DMS114 treated with DMSO at 0.1 percent for 48 hours (cell line): ENCODE data around the gene HARS2.
"Not testable (repeated sequence)": the region's sequence is repeated elsewhere in the genome, so short reads cannot be mapped to it uniquely, and the experiment has no call there.

Source experiments
- DNase-seq: peaks from one replicate; lab custom pipeline; 2025; ENCODE audit not compliant: unreplicated experiment; lab: John Stamatoyannopoulos, UW

HARS2 gene

DNA sequence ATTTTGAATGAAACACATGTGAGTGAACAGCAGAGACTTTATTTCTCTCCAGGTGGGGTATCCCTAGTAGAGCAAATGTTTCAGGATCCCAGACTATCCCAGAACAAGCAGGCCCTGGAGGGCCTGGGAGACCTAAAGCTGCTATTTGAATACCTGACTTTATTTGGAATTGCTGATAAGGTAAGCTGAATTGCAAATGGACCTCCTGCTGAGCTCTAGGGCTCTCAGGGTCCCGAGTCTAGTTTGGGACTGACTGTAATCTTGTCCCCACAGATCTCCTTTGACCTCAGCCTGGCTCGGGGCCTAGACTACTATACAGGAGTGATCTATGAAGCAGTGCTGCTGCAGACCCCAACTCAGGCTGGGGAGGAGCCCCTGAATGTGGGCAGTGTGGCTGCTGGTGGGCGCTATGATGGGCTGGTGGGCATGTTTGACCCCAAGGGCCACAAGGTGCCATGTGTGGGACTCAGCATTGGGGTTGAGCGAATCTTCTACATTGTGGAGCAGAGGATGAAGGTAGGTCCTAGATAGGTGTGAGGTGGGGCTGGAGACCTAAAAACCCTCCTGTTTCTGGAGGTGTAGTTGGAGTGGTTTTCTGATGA, 5.7 kb downstream of the HARS2 start:
- no peak for DNase-seq

DNA sequence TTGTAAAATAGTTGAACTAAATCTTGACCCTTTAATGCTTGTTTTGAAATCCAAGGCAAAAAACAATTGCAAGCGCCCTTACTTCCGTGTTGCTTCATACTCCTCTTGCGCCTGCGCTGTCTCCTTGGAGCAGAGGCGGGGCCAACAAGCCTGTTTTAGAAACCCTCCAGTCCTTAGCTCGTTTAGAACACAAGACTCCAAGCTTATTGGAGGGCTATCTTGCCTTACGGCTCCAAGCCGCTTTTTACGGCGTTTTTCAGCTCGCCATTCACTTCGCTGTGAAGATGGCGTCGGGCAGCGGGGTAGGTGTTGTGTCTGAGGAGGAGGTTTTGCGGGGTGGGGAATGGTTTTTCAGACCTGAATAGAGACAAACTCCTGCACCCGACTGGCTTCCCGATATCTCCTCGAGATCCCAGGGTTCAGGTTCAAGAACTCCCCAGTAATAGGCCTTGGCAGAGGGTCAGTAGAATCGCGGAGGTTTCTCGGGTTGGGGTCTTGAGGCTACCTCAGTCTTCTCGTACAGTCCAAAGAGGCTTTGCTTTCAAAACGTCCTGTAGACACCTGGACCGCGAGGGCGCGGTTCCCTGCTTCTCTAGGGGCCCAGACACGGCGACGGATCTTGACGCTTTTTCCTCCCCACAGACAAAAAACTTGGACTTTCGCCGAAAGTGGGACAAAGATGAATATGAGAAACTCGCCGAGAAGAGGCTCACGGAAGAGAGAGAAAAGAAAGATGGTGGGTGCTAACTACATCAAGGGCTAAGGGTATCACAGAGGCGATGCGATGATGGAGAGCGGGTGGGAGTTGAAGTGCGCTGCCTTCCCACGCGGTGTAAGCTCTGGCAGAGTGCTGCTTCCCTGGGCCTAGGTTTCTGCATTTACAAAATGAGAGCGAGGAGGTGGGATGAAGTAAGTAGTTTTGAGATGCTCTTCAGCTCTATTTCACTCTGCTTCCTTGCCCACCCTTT, 9.2 kb downstream of the HARS2 start, which contains the start of gene ZMAT2:
ZMAT2 (plus strand) TSS at position 271 of the 968 bp plus-strand sequence; CDS start at position 285, 14 bp downstream.
- DNase-seq, result peak; percentile 98

DNA sequence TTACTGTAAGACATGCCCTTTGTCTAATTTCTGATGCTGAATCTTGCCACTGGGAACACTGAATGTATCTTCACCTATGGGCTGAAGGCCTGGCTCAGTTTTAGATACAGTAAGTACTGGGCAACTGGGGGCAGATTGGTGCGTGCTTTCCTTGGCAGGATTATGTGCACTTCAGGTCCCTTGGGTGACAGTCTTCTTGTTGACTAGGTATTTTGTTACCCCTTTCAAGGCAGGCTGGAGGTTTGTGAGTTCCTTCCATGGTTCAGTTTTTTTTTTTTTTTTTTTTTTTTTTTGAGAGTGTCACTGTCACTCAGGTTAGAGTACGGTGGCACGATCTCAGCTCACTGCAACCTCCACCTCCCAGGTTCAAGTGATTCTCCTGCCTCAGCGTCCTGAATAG, 16.6 kb downstream of the HARS2 start:
- no peak for DNase-seq

DNA sequence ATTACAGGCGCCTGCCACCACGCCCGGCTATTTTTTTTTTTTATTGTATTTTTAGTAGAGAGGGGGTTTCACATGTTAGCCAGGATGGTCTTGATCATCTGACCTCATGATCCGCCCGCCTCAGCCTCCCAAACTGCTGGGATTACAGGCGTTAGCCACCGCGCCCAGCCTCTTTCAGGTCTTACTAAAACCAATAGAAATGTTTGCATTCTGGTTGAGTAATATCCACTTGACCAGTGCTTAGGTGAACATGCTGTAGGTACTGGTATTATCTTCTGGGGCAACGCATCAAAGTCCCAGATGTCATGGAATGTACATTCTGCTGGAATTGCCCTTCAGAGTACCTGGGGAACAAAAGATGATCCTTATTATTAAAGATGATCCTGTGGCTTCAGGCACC, 17.5 kb downstream of the HARS2 start:
- not testable (repeated sequence) for DNase-seq

DNA sequence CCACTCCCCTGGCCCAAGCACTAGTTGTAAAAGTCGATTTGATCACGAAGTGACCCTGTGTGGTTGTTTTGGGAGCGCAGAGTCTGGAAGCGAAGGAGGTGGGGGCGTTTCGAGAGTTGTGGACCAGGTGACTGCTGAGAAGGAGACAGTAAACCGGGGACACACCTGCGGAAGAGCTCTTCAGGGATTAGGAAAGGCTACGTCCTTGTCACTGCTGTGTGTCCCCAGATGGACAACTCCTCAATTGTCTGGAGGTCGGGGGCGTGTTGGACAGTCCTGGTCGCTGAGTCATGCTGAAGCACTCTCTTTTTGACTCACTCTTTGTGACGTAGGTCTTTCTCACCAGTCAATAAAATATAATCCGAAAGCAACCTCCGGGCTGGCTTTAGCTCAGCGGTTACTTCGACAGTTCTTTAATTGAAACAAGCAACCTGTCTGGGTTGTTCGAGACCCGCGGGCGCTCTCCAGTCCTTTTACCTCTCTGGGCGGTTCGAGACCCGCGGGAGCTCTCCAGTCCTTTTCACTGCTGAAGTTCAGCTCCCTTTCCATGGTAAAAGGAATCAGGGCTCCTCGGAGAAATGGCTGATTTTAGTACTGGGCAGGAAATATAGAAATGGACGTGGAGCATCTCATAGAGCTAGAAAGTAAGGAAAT, 19.8 kb downstream of the HARS2 start:
- peak; percentile 95 for DNase-seq

DNA sequence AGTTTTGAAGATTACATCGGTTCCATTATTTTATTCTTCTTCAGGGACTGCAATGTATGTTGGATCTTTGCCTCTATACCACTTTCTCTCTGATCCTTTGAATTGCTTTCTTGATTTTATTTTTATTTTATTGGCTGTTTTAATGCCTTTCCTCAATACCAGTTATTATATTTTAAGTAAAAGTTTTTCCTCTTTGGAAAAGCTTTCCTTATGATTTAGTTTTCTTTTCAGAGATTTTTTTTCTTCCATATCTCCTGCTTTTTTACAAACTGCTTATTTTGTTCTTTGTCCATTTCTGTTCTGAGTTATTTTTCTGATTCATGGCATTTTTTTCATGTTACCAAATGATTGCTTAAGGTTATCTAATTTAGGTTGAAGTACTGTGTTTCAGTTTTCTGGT, 20.5 kb downstream of the HARS2 start:
- DNase-seq, result no peak

DNA sequence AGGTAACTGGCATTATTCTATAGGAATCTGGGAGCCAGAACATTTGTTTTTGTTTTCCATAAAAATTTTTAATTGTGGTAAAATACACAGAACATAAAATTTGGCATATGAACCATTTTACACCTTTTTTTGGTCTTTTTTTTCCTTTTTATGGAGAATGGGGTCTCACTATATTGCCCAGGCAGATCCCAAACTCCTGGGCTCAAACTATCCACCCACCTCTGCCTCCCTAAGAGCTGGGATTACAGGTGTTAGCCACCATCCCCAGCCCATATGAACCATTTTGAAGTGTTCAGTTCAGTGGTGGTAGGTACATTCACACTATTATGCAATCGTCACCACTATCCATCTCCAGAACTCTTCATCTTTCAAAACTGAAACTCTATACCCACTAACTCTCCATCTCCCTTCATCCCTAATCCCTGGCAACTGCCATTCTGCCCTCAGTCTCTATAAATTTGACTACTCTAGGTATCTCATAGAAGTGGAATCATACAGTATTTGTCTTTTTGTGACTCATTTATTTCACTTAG, 22.4 kb downstream of the HARS2 start:
- no peak for DNase-seq

DNA sequence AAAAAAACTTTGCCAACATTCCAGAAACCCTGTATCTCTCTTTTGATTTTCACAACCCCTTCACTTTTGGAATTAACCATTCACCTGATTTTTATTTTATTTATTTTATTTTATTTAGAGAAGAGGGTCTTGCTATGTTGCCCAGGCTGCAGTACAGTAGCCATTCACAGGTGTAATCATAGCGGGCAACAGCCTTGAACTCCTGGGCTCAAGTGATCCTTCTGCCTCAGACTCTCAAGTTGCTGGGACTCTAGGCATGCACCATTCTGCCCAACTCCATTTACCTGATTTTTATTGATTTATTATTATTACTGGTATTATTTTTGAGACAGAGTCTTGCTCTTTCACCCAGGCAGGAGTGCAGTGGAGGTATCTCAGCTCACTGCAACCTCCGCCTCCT, 25.0 kb downstream of the HARS2 start:
- not testable (repeated sequence) for DNase-seq

DNA sequence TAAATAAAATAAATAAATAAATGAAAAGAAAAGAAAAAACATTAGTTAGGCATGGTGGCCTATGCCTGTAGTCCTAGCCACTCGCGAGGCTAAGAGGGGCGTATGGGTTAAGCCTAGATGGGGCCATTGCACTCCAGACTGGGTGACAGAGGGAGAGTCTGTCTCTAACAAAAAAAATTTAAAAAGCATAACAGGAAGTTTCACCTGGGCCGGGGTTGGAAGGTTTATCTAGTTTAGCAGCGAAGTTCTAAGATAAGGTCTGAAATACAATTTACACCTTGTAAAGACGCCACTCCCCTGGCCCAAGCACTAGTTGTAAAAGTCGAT, 27.0 kb downstream of the HARS2 start:
- DNase-seq, result no peak

DNA sequence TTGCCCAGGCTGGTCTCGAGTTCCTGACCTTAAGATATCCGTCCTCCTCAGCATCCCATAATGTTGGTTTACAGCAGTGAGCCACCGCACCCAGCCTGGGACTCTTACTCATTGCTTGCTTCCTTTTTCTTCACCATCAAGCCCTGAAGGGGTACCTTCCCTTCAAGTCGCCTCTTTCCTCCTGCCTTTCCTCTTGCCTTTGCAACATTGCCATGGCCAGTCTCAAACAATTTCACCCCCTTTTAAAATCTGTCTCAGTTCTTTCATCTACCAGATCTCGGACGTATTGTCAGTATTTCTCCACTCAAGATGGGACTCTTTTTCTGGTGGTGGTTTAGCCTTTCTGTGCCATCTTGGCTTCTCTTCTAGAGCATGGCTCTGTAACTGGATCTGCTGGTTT, 29.5 kb downstream of the HARS2 start:
- not testable (repeated sequence) for DNase-seq

DNA sequence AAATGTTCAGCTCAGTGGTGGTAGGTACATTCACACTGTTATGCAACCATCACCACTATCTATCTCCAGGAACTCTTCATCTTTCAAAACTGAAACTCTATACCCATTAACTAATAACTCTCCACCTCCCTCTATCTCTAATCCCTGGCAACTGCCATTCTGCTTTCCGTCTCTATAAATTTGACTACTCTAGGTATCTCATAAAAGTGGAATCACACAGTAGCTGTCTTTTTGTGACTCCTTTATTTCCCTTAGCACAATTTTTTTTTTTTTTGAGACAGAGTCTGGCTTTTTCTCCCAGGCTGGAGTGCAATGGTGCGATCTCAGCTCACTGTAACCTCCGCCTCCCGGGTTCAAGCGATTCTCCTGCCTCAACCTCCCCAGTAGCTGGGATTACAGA, 30.1 kb downstream of the HARS2 start:
- DNase-seq, result not testable (repeated sequence)

DNA sequence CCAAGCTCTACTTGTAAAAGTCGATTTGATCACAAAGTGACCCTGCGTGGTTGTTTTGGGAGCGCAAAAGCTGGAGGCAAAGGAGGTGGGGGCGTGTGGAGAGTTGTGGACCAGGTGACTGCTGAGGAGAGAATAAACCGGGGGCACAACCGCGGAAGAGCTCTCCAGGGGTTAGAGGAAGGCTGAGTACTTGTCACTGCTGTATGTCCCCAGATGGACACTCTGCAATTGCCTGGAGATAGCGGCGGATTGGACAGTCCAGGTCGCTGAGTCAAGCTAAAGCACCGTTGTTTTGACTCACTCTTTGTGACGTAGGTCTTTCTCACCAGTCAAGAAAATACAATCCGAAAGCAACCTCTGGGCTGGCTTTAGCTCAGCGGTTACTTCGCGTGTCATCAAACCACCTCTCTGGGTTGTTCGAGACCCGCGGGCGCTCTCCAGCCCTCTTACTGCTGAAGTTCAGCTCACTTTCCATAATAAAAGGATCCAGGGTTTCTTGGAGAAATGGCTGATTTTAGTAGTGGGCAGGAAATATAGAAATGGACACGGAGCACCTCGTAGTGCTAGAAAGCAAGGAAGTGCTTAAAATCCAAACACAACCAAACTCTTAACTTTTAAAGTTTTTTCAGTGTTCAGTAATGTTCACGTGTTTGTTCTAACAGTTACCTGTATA, 34.7 kb downstream of the HARS2 start:
- DNase-seq, result no peak

DNA sequence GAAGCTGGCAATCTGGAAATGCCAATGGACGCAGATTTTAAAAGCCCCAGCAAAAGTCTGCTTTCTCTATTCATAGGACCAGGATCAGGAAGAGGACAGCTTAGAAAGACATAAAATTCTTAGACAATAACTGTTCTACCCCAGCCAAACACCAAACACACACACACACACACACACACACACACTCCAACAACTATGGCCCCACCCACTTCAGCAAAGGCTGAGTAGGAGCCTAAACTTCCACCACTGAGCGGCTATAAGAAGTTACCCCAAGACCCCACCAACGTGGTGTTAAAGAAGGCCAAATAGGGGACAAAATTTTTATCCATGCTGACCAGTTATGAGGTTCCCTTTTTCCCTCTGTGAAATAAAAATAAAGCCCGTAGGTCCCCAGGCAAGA, 41.8 kb downstream of the HARS2 start:
- DNase-seq, result no peak

DNA sequence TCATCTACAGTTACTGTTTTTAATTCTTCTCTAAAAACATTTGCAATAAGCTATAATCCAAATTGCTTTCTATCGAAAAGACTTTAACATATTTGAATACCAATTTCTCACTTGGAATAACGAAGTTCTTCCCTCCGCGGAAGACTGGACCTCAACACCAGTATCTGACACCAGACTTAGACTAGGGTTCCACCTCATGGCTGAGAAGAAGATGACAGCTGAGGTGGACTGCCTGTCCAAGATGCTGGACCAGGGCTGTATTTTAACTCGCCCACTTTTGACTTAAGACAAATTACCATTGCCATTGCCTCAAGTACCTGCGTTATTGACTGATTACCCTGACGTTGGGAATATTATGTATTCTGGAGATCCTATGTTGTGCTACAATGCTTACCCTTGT, 43.1 kb downstream of the HARS2 start:
- DNase-seq, result no peak

DNA sequence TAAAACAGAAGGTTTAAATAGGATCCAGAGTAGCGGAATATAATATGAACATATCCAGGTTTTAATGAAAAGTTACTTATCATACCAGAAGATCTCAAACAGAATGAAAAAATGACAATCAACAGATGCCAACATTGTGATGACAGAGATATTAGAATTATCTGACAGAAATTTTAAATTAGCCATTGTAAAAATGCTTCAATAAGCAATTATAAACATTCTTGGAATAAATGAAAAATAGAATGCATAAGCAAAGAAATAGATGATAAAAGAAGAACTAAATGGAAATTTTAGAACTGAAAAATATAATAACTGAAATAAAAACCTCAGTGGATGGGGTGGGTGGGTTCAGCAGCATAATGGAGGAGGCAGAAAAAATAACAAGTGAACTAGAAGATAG, 46.2 kb downstream of the HARS2 start:
- no peak for DNase-seq

DNA sequence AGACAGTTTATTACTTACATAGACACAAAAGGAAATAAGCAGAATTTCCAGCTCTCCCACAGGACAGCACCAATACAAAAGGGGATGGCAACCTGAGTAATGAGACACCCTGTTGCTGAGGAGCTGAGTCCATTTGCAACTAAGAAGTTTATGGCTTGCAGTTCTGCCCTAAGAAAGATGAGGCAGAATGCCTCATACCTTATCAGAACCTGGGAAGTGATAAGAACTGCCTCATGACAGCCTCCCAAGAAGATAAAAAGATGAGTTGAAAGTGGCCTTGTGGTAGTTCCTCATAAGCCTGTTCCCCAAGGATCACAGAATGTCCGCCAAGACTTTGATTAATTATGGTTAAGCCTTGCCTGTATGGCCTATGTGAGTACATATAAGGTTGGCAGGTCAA, 50.7 kb downstream of the HARS2 start:
- DNase-seq, result no peak
